ENCODE data around the gene FEN1.
A peak's percentile ranks its signal among the peaks of the same experiment; 100 is the strongest.

Gene FEN1

GRCh38 chr11:61775606-61776554 lies 16.8 kb upstream of the FEN1 start:
- no peak for DNase-seq

DNA sequence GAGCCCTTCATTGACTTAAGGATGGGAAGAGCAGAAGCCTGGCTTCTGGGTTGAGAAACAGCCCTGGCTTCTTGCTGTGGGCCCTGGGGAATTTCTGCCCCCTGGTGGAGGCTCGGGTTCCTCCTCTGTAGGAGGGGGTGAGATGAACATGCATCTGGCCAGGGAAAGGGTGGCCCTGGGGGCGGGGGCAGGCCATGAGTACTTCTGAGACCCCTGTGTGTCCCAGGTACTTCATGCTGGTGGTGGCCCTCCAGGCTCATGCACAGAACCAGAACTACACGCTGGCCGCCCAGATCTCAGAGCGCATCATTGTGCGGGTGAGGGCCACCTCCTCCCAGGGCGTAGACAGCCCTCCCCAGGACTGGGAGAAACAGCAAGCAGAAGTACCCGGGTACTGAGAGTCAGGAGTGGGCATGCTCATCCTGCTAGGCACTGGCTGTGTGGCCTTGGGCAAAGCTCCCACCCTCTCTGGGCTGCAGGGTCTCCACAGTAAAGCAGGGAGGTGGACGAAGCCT lies 16.1 kb upstream of the FEN1 start:
- DNase-seq: peak; percentile 68

- DNase-seq: peak; percentile 85
Measured at GRCh38 chr11:61777234-61778090, 15.2 kb upstream of the FEN1 start.

- DNase-seq: no peak
Measured at GRCh38 chr11:61778357-61778886, 14.3 kb upstream of the FEN1 start.

- no peak for DNase-seq
Measured at GRCh38 chr11:61778920-61779650, 13.6 kb upstream of the FEN1 start.

- no peak for DNase-seq
Measured at GRCh38 chr11:61779666-61780525, 12.8 kb upstream of the FEN1 start.

DNA sequence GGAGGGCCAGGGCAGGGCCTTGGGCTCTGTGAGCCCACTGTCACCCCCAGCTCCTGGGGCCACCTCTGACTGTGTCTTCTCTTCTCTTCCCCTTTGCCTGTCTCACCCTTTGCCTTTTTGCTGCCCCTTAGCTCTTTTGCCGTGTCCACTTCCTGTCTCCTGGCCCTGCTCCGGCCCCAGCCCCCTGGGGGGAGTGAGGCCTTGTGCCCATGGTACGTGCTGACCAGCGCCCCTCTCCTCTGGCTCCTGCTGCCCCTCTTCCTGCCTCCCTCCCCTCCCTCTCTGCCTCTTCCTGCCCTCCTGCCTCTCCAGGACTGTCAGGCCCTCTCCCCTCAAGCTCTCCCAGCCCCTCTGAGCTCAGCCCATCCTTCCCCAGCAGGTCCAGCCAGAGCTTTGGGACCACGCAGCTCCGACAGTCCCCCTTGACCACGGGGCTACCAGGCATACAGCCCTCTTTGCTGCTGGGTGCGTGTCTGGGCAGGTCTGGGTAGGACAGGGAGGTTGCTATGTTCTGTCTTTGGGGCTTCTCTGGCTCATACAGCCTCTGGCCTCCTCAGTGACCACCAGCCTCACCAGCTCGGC lies 12.0 kb upstream of the FEN1 start:
- DNase-seq: no peak

GRCh38 chr11:61781585-61781984 lies 11.1 kb upstream of the FEN1 start:
- DNase-seq: no peak

DNA sequence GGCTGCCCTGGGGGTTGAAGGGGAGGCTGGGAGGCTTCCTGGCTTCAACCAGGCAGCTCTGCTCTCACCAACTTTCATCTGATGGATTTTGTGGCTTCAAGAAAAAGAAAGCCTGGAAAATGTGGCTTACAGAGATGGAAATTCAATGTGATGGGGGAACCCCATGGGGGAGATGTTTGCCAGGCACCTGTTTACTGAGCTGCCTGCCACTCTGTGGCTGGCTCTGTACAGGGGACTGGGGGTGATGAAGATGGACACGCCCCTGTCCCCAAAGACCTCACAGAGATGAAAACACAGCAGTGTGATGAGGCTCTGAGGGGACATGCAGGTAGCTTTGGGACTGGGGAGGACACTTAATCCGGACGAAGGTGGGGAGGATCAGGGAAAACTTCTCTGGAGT lies 10.4 kb upstream of the FEN1 start:
- DNase-seq: no peak

GRCh38 chr11:61782841-61783240 lies 9.9 kb upstream of the FEN1 start:
- no peak for DNase-seq

DNA sequence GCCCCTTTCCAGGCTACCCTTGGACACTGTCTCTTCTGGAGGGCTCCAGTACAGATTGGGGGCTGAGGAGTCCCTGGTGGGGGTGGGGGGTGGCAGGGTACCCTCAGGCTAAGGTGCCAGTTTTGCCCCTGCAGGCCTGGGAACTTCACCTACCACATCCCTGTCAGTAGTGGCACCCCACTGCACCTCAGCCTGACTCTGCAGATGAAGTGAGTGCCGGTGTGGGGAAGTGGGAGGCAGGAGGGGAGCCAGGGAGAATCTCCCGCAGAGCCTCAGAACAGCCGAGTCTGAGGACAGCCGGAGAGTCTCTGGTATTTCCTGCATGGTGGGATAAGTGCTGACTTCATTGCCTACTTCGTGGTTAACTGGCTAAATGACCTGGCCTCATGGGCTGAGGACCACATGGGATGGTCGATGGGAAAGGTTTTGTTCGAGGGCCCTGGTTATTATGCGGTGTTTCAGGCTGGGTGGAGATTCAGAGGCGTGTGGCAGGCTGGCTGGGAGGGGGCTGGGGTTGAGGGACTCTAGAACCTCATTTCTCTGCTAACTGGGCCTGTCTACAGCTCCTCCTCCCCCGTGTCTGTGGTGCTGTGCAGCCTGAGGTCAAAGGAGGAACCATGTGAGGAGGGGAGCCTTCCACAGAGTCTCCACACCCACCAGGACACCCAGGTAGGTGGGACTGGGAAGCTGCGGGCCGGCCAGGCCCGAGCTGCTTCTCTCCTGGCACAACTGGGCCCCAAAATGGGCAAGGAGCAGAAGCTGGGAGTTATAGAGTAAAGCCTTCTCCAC lies 8.8 kb upstream of the FEN1 start:
- no peak for DNase-seq

DNA sequence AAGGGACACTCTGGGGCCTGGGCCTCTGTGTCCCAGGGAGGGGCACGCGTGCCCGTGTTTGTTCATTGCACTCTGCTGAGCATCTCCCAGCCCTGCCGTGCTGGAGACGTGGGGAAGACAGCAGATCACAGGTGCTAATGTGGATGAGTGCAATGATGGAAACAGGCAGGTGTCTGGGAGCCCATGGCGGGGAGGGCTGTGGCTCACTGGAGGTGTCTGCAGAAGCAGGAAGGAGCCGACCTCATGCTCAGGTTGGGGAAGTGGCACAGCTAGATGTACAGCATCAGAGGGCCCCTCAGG lies 8.3 kb upstream of the FEN1 start:
- no peak for DNase-seq

DNA sequence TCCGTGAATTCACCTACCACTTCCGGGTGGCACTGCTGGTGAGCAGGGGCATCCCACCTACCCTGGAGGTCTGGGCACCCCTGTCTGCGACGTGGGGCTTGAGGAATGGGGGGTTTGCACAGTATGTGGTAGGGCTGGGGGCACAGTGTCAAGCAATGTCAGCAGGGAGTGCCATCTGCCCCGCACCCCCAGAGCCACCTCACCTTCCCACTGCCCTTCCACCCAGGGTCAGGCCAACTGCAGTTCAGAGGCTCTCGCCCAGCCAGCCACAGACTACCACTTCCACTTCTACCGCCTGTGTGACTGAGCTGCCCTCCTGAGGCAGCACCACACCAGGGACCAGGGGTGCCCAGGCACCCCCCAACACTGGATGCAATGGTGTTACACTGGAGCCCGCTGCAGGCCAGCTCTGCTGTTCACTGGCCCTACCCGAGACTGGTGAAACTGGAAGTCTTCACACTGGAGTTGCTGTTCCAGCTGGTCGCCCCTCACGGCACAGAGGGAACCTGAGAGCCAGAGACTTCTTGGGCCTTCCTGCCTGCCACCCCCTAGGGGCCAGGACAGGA lies 6.8 kb upstream of the FEN1 start:
- DNase-seq: no peak

DNA sequence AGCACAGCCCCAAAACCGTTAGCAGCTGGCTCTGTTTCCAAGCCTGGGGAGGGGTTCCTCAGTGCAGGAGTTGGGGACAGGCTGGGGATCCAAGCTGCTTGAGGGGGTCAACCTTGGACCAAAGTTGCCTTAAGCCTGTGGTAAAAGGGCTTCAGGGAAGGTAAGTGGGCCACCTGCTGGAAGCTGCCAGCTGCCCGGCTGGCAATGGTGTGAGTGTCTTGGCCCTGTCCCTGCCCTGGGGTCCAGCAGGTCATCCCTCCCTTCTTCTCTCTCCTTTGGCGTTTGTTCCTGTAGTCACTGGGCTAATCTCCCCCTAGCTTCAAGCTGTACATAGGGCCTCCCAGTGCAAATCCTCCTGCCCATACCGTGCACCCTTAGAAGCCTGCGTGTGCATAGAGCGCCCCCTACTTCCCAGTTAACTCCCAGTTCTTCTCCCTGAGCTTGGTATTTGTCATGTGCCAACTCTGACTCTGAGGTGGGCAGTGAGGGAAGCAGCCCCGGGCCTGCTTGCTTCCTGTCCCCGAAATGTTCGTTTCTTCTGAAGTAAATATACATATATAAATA lies 4.7 kb upstream of the FEN1 start:
- DNase-seq: peak; percentile 23

GRCh38 chr11:61791737-61792309 lies 888 bp upstream of the FEN1 start:
- DNase-seq: peak; percentile 18

- DNase-seq: no peak
Measured at GRCh38 chr11:61793083-61793828, 545 bp downstream of the FEN1 start.

DNA sequence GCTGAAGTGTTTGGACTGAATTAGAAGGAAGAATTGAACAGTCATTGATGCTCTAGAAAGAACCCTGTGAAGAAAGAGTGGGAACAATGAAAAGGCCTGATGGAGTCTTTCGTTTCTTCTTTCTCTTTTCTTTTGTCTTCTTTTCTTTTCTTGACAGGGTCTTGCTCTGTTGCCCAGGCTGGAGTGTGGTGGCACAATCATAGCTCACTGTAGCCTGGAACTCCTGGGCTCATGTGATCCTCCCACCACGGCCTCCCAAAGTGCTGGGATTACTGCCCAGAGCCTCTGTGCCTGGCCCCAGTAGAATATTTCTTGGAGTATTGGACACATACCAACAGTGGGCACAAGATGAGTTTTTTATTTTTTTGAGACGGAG lies 1.1 kb downstream of the FEN1 start:
- no peak for DNase-seq

- DNase-seq: no peak
Measured at GRCh38 chr11:61794579-61794978, 1.9 kb downstream of the FEN1 start.

- DNase-seq: no peak
Measured at GRCh38 chr11:61795459-61795858, 2.7 kb downstream of the FEN1 start.

All from CD4-positive, alpha-beta T cell treated with Interleukin-17A for 4 hours (primary cell).